Middle frontal gyrus (tissue), 1 donor: ENCODE data around the gene LHX4.

Experiments used
- DNase-seq: peaks from one replicate; pipeline ENCODE4 v3.0.0-alpha.2; 2015; ENCODE audit warnings: low spot score; ENCODE audit errors: extremely low spot score

Gene LHX4

DNA sequence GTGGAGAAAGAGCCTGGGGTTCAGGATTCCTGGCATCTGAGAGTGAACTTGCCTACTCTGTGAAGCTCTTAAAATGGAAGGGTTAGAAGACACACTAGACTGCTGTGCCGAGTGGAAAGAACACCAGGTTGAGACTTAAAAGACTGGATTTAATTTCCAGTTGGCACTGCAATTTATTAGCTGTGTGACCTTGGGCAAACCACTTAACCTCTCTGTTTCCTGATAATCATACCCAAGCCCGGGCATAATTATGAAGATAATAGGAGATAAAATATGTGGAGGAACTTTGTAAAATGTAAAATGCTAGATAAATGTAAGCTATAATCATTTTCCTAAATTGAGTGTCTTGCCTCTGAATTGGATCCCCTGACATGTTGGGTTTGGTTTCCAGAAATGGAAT, 4.7 kb upstream of the LHX4 start:
- DNase-seq, result no peak

DNA sequence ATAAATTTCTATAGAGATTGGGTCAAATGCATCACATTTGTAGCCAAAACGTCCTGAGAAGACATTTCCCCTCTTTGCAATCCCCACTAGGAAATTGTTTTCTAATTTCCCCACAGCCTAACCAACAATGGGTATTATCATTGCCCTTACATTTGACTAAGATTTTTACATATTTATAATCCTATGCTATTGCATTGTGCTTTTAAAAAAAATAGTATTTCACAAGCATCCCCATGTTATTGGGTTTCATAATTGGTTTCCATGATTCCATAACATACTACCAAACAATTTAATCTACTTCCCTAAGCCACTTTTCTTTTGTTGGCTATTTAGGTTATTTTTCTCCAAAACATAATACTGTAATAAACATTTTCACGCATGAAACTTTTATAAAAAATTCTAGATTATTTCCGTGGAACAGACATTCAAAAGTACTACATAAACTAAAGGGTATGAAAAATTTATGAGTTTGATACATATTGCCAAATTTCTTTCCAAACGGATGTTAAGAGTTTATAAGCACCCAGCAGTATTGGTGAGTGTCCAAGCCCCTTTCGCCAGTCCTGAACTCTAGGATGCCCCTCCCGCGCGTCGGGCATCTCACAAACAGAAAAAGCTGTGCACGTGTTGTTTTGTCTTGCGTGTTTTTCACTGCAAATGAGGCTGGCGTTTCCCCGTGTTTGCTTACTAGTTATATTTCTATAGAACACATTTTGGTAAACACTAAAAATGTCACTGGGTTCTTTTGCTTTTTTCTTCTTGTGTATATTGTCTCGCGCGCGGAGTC, 2.0 kb upstream of the LHX4 start:
- no peak for DNase-seq

DNA sequence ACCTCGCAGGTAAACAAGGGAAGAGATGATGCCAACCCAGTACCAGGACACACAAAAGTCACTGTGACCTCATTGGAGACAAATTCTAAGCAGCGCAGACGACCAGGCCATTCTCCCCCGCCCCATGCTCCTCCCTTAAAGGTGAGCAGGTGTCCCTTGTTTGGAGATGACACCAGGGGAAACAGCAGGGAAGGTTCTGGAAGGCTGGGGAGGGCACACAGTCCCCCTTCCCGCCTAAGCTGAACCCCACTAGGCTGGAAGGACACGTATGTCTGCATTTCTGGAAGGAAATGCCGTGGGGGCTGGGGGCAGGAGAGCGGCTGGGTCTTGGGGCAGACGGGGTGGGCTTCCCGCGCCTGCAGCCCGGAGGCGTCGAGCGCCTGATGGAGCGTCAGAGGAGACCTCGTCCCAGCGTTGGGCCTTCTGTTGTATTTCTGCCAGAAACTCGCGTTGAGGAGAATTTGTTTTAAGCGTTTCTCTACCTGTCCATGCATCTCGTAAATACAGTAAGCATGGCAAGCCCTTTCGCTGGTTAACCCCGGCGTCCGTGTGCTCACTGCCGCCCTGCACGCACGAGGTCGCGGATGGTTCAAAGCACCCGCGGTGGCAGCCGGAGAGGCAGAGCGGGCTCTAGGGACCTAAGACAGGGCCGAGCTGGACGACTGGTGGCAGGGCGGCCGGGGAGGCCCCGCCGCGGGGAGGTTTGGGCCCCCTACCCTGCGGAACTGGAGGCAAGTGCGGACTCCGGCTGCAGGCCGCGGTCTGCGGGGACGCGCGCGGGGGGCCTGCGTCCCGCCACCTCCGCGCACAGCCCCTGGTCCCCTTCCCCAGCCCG, 1.2 kb upstream of the LHX4 start:
- DNase-seq, result no peak

DNA sequence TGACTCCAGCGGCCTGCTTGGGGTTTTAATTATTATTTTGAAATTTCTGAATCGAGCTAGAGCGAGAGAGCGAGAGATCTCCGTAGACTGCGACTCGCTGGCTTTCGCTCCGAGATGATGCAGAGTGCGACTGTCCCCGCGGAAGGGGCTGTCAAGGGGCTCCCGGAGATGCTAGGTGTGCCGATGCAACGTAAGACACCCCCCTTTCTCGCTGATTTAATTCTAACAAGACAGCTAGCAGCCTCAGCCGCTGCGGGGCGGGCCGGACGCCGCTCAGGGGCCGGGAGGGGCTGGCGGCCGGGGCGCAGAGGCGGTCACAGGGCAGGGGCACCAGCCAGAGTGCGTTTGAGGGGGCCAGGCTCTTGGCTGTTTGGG, 339 bp downstream of the LHX4 start:
- no peak for DNase-seq

DNA sequence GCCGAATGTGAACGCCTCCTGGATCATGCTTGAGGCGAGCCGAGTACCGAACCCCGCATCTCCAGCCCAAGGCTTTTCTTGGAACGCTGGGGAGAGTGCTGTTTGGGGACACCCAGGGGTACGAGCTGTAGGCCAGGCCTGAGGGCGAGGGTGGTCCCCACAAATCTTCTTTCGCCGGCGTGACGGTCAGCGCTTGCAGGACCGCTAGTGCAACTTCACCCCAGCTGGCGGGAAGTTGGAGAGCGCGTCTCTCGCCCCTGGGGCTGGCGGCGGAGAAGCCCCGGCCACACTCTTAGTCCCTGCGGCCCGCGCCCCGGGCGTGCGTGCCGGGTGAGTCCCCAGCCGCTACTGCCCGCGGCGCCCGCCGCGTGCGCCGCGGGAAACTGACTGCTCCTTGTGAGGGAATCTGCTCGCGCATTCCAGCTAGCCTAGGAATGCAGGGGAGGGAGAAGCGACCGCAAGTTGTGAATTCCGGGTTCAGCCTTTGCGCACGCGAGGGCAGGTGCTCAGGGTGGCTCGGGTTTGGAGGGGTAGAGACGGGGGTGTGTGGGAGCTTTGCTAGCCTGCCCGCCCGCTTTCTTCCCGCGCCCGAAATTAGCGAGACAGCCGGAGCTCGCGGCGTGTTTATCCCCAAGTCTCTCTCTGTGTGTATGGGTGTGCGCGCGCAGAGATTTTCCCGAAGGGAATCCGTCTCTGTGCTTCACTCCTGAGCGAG, 884 bp downstream of the LHX4 start:
- DNase-seq, result no peak

DNA sequence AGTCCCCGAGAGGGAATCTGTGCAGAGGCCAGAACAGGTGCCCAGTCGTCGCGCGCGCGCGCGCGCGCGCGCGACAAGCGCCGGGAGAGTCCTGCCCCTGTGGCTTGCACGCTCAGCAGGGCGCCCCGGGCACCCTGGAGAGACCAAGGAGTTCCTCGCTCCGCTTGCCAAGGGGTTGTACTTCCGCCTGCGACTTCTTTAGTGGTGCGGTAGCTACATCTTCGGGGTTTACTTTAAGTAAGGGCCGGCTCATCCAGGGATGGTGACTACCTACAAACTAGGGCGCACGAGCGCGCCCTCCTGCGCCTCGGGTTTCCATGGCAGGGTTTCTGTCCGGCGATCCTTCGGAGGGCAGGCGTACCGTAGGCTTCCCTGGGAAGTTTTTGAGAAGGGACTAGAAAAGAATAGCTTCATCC, 1.4 kb downstream of the LHX4 start:
- no peak for DNase-seq

DNA sequence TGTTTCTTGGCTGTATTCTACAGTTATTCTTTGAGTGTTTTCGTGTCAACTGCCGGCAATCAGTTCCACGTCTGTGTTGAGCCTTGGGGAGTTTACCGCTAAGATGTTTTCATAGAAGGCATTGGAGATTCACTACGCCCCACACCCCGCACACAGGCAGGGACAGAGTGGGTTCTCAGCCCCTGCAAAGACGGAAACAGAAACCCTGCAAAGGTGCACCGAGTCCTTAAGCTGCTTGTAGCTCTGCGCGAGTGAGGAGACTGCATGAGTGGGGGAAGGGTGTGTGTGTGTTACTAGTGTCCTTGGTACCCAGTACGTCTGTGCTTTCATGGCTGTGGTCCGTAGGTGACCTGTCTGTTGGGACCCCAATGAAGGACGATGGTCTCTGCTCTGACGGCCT, 1.9 kb downstream of the LHX4 start:
- DNase-seq, result no peak

DNA sequence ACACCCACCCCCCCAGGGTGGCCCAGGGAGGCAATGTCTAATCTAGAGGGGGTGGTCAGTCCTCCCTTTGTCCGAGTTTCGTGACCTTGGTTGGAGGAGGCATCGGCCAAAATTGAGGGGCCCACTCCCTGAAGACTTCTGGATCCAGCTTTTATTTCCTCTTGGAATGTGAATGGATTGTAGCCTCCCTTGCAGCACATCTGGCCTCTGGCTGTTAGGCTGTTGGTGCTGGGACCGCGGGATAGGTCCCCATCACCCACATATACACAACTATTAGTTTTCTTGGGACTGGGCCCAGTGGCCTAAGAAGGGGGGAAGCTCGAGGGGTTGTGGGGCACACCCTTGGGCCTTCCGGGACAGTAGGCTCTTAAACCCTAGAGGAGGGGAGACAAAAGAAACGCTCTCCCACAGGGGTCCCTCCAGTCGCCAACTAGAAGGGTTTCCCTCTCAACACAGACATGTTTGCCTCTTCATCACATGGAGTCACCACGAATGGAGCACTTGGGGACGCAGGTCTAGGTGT, 2.5 kb downstream of the LHX4 start:
- DNase-seq, result no peak

DNA sequence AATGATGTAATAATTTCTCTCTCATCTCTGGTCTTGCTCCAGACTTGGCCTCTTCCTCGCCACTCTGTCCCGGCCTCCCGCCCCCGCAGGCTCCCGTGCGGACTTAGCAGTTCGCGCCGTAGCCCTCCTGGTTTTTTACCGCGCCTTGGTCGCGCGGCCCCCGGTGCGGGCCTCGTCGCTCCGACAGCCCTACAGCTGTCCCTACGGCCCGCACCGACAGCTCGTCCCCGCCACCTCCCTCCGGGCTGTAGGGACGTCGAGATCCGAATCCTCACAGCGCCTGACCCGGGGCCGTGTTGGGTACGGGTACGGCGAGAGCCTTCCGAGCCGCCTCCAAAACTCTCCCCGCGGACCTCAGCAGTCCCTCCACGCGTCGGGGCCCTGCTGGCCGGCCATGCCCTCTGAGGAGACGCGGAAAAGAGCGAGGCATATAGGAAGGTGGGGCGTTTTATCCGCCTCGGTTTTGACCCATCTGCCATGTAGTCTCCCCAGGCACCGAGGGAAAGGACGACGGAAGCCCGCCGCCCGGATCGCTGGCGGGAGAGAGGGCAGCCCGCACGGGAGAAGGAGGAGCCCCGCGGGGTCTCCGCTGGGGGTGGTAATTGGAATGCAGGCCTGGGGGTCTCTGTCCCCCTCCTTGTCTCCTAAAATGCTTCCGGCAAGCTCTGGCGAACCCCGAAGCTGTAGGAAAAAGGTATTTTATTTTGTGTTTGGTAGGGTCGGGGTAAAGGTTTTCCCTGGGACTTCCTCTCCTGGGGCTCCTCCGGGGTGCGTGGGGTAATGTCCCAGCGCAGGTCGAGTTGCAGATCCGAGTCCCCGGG, 3.3 kb downstream of the LHX4 start:
- DNase-seq, result no peak

DNA sequence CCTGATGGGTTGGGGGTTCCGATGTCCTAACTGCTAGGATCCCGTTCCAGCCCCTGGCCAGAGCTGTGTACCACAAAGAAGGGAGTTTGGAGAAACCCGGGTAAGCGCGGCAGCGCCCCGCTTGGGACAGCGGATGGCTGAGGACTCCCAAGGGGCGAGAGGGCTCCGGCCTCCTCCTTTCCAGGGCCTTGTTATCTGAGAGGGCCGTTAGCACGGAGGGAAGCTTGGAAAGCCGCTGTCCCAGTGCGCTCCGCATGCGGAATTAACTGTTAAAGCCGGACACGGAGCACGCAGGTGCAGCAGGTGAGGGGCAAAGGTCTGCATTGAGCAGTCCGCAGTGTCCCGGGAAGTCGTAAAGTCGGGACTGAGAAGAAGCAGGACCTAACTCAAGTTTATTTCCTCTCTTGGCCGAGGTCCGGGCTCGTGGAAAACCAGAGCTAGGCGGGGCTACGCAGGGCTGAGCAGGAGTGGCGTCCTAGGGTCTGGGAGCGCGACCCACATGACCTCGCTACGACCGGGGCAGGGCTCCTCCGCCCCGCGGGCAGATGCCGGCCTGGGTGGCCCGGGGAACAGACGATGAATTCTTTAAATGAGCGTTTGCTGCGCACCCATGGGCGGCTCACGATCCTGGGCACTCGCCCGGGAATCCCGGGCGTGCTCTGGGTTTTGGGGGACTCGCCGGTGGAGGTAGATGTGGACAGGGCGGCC, 4.5 kb downstream of the LHX4 start:
- no peak for DNase-seq

DNA sequence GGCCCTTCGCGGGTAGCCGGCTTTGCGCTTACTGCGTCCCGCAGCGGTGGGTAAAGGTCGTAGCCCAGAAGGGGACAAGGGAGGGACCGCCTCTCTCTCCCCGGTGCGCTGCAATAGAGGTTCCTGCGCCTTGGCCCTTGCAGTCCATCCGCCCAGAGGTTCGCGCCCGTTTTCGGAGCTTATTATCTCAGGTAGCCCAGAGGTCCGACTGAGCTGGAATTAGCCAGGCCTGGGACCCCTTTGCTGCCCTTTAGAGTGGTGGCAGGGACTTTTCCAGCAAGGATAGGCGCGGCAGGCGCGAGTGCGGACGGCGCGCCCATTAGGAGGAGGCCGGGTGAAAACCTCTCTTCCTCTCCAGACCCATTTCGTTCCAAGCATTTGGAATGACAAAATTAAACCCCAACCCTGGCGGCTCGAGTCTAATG, 5.0 kb downstream of the LHX4 start:
- DNase-seq, result no peak

DNA sequence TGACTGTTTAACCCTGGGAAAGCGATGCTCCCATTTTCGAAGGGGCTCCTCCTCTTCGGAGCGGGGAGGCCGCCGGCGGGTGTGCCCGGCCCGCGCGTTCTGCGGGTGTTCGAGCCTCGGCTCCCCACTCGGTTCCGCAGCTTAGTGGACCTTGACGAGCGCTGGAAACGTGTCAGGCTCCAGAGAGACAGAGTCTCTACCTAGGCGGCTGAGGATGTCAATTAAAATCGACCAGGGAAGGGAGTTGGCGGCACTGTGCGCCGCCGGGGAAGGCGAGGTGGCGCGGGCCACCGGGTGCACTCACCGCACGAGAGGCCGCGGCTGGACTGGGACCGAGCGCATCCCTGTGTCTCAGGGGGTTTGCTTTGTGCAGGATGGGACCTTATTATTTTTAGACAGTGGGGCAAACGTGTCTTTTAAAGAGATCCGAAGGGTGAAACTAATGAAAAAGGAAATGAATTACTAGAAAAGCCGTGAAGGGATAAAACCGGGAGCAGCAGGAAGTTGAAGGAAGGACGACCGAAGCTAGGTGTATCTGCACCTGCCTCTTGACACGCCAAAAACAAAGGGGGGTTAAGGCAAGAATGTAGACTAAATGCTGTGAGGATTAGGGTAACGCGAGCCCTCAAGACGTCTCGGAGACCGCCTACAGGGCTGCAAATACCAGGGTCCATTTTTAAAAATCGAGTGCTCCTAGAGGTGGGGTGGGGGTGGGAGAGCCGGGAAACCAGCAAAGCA, 5.6 kb downstream of the LHX4 start:
- DNase-seq, result no peak

DNA sequence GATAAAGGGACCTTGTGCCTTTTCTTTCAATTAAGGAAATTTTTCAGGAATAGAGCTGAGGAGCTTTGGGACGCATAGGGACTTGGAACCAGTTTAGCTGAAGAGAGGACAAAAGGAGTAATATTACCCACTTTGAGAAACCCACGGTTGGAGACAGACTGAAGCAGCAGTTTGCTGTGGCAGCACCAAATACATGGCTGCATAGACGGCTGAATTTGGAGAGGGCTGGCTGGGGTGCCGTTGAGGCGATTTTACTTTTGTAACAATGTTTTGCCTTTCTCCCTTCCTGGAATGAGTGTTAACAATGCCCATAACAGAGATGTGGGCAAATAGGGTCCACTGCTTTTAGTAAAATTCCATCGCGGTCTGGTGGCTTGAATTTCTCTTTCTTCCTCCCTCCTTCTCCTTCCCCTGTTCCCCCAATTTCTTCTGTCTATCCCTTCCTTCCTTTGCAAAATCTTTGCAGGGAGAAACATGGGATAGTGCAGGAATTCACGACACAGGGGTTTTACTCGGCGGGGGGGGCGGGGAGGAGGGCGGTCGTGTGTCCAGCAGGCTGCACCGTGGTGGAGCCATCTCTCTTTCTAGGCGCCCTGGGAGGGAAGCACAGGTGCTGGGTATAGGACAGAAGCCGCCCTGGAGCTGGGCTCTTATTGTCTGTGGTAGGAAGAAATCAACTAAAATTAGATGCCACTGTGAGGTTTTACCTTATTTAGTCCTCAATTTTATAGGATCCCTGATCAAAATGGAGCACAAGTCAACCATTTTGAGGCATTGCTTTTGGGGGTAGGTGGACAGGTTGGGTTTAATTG, 6.8 kb downstream of the LHX4 start:
- DNase-seq, result no peak

DNA sequence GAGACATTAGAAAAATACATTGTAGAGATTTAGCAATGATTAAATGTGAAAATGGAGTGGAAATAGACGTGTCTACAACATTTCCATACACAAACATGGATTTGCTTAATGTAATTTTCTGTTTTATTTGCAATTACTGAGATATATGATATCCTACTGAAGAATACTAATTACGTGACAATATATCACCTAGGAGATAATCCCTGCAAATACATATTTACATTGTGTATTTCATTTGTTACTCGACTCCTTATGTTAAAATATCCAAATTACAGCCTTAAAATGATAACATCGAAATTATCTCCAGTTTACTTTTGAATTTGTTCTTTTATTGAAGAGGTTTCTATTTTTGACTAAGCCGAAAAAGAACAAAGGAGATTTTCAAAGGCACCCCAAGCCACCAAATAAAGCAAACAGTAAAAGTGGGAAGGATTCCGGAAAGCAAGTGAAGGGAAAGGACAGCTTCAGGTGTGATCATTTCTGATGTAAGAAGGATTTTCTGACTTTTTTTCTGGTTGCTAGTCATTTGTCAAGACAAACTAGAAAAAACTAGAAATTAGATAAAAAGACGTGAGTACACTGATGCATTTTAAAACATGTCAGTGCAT, 7.9 kb downstream of the LHX4 start:
- no peak for DNase-seq

DNA sequence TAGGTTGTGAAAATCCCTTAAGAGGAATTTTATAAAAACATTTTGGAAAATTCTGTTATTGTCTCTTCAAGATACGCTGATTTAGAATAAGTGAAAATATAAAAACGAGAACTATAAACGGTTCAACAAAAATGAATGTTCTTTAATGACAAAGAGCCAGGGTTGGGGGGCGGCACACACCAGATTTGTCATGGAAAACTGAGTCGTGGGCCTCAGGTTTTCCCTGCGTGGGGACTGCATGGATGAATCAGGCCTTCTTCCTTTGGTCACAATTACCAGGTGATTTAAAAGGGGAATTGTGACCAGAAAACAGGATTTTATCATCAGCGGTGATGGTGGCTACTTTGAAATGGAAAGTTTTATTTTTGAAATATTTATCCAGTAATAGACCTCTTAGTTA, 8.6 kb downstream of the LHX4 start:
- DNase-seq, result no peak

DNA sequence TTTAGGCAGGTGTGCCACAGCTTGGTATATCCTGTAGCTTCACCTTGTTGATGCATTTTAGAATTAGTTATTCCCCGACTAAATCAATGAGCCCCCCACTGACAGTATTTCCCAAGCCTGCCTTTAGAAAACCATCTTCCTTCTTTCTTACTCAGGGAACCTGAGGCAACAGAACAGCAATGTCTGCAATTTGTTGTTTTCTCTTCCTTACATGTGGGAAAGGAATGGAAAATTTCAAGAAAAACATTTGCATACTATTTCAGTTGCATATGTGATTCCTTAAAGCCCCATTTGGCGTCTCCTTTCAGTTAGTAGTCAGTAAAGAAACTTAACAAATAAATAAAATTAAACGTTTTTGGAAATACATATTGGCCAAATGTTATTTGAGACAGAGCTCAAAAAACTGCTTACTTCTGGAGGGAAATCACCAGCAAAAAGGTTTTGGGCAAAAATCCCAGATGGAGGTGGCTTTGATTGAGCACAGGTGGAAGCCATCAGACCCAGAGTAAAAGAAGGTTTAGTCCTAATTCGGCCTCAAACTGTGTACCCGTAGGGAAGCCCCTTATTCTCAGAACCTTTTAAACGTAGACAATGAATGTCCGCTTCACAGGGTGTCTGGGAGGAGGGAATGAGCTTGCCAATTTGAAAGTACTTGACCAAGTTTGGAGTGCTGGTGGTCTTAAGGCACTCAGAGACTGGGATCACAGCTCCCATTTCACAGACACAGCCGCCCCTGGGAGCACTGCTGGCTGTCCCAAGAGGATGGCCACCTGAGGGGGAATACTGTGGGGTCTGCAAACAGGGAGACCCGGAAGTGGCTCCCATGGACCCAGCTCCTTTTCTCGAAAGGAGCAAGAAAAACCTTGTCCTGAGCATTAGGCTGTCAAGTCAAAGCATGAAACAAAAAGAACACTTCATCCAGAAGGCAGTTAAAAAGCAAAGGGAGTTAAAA, 9.4 kb downstream of the LHX4 start:
- DNase-seq, result no peak
